Measurements from ENCODE around the gene E2F2.
"Not testable (repeated sequence)": the region's sequence is repeated elsewhere in the genome, so short reads cannot be mapped to it uniquely, and the experiment has no call there.

The E2F2 gene

DNA sequence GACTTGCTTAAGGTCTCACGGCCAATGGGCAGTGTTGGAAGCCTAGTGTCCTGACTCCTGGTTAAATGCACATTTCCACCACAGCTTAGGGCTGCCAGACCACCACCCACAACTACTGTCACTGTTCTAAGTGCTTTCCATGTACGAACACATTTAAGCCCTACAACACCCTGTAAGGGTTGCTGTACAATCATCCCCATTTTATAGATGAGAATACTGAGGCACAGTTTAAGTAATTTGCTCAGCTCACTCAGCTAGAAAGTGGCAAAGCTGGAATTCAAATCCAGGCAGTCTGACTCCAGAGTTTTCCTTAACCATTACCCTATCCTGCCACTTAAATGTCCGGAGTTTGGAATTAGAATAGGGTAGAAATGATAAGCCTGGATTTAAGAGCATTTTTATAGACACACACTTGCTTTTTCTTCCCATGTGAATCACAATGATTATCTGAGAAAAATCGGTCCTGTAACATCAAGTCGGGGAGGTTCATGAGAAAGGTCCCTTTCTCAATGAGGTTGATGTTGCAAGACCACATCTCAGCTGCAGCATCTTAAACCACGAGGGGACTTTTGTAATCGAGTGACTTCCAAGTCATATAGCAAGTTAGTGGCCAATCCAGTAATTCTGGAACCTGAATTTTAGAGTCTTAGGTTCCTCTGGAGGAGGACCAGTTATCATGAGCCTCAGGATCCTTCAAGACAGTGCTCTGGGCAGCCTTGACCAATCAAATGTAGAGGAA is 8.6 kb downstream of the E2F2 start:
- no peak for DNase-seq

DNA sequence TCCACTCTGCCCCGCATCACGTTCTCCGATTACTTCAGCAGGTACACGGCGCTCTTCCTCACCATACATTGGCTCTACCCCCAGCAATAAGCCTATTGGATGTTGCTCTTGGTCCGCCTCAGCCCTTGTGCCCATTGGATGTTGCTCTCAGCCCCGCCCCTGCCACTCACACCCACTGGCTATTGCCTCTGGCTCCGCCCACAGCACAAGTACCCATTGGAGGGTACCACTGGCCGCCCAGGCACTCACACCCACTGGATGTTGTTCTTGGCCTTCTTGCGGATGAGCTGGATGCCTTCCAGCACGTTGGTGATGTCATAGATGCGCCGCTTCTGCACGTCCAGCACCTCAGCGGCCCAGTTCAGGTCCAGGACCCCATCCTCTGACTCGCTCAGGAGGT is 9.4 kb downstream of the E2F2 start:
- no peak for DNase-seq

- no peak for DNase-seq
Observed at GRCh38 chr1:23517581-23517980, 13.5 kb downstream of the E2F2 start.

DNA sequence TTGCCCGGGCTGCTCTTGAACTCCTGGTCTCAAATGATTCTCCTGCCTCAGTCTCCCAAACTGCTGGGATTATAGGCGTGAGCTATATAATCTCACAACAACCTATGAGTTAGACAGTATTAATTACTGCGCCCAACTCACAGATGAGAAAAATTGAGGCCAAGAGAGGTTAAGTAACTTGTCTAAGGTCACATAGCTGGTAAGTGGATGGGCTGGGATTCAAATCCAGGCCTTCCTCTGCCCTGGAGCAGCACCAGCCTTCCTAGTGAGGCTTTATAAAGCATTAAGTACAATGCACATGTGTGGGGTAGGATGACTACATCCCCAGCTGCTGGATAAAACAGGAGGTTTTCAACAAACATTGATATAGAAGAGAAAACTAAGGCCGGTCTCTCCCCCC is 15.1 kb downstream of the E2F2 start:
- DNase-seq, result no peak

DNA sequence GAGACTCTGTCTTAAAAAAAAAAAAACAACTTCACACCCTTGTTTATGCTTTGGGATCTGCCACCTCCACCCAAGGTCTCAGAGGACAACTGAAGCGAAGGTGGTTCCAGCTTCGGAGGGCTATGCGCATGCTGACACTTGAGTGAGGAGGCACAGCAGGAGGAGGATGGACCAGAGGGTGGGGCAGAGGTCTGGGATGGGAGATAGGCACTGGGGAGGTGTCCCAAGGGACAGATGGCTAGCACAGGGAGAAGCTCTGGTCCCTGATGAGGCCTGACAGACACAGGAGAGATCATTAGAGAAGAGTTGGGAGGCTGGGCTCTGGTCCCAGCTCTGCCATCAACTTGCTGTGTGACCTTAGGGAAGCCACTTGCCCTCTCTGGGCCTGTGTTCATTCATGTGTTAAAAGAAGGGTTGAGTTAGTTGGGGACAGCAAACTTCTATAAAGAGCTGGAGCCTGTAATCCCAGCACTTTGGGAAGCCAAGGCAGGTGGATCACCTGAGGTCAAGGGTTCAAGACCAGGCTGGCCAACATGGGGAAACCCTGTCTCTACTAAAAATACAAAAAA is 16.8 kb downstream of the E2F2 start:
- no peak for DNase-seq

- DNase-seq, result no peak
Observed at GRCh38 chr1:23509896-23510295, 21.1 kb downstream of the E2F2 start.

GRCh38 chr1:23506376-23507107 is 24.5 kb downstream of the E2F2 start:
- DNase-seq, result no peak

DNA sequence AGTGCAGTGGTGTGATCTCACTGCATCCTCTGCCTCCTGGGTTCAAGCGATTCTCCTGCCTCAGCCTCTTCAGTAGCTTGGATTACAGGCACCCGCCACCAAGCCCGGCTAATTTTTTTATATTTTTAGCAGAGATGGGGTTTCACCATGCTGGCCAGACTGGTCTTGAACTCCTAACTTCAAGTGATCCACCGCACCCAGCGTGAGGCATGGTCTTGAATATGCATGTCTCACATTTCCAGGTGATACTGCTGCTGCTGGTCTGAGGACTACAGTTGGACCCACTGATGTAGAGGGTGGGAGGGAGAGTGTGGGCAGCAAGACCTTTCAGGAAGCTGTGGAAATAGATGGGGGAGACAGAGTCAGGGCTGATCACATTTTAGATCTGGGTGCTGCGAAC is 25.2 kb downstream of the E2F2 start:
- DNase-seq, result no peak

DNA sequence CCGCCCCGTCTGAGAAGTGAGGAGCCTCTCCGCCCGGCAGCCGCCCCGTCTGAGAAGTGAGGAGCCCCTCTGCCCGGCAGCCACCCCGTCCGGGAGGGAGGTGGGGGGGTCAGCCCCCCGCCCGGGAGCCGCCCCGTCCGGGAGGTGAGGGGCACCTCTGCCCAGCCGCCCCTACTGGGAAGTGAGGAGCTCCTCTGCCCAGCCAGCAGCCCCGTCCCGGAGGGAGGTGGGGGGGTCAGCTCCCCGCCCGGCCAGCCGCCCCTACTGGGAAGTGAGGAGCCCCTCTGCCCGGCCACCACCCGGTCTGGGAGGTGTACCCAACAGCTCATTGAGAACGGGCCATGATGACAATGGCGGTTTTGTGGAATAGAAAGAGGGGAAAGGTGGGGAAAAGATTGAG is 26.9 kb downstream of the E2F2 start:
- DNase-seq, result not testable (repeated sequence)

DNA sequence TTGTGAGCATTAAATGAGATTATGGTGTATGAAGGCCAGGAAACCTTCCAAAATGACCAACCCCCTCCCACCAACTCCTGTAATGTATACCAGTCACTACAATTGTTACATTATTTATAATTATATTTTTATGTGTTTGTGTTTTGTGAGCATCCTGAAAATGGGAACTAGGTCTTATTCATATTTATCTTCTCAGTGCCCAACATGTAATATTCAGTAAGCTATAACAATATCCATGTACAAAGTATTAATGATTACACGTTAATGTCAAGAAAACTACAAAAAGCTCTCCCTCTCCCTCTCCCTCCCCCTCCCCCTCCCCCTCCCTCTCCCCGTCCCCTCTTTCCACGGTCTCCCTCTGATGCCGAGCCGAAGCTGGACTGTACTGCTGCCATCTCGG is 28.1 kb downstream of the E2F2 start:
- no peak for DNase-seq

- no peak for DNase-seq
Observed at GRCh38 chr1:23500466-23500865, 30.6 kb downstream of the E2F2 start.

DNA sequence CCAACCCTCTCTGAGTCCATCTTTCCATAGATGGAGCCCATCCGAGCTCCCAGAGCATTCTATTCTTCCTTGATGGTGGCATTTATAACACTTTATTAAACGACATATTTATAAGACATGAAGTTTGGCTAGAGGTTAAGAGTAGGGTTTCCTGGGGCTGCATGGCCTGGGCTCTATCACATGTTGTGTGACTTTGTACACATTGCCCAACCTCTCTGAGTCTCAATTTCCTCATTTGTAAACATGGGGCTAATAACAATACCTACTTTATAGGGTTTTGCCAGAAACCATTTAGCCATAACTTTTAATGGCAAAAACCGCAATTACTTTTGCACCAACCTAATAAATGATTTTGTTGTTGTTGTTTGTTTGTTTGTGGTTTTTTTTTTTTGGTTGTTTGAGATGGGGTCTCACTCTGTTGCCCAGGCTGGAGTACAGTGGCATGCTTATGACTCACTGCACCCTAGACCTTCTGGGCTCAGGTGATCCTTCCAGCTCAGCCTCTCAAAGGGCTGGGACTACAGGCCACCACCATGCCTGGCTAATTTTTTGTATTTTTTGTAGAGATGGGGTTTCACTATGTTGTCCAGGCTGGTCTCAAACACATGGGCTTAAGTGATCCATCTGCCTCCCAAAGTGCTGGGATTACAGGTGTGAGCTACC is 33.1 kb downstream of the E2F2 start:
- no peak for DNase-seq

DNA sequence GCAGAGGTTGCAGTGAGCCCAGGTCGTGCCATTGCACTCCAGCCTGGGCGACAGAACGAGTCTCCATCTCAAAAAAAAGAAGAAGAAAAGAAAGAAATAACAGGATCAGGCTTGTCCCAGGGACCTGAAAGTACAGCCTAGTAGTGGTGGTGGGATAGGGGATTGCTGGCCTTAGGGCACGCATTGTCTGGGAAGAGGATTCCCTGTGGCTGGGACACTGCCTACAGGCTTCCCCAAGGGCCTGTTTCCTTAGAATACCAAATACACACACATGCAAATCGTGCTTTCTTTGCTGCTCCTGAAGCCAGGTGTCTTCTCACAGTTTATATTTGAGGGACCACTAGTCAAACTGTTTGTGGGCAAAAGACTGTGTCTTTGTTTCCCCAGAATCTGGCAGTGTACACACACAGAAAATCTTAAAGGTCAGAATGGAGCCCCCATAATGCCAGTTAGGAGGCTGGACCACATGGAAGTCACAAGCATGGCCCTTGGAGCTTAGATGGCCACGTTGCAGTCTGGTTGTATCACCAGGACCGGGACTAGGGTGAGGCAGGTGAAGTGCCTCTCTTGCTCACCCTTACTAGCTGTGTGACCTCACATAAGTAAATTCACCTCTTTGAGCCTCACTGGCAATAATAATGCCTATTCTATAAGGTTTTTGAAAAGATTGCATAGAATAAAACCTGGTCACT is 34.4 kb downstream of the E2F2 start:
- no peak for DNase-seq

DNA sequence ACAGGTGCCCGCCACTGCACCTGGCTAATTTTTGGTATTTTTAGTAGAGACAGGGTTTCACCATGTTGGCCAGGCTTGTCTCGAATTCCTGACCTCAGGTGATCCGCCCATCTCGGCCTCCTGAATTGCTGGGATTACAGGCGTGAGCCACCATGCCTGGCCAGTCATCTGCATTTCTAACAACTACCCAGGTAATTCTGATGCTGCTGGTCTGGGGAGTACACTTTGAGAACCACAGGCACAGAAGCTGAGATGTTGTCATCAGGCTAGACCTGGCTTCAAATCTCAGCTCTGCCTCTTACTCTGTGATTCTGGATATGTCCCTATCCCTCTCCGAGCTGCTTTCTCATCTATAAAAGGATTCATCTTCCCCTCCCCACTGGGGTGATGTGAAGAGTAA is 36.2 kb downstream of the E2F2 start:
- not testable (repeated sequence) for DNase-seq

DNA sequence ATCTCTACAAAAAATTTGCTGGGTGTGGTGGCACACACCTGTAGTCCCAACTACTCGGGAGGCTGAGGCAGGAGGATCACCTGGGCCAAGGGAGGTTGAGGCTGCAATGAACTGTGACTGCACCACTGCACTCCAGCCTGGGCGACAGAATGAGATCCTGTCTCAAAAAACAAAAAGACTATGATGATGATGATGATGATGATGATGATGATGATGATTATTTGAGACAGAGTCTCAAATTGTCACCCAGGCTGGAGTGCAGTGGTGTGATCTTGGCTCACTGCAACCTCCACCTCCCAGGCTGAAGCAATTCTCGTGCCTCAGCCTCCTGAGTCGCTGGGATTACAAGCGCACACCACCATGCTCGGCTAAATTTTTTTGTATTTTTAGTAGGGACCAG is 38.3 kb downstream of the E2F2 start:
- DNase-seq, result not testable (repeated sequence)

DNA sequence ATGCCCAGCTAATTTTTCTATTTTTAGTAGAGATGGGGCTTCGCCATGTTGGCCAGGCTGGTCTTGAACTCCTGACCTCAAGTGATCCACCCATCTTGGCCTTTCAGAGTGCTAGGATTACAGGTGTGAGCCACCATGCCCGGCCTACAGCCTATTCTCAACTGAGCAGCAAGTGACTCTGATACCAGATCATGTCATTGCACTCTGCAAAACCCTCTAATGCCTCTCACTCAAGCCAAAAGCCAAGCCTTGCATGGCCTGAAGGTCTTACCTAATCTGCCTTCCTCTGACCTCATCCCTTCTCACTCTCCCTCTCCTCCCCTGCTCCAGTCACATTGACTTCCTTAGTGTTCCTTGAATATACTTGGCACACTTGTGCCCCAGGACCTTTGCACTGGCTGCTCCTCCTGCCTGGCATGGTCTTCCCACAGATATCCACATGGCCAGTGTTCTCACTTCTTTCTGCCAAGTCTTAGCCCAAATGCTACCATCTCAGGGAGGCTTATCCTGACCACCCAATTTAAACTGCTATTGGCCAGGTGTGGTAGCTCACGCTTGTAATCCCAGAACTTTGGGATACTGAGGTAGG is 38.8 kb downstream of the E2F2 start:
- no peak for DNase-seq

GRCh38 chr1:23489842-23490241 is 41.2 kb downstream of the E2F2 start:
- DNase-seq, result no peak

DNA sequence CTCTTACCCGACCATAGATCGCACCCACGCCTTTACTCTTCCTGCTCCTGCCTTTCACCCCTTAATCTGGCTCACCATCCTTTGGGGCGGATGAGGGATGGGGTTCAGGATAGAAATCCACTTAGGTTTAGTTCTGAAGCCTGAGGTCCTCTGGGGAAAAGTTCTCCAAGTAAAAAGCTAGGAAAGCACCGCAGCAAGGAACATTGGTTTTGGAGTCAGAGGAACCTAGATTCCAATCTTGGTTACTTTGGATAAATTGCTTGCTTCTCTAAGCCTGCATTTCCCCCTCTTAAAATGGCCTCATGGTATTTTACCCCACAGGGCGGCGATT is 46.1 kb downstream of the E2F2 start:
- DNase-seq, result no peak

DNA sequence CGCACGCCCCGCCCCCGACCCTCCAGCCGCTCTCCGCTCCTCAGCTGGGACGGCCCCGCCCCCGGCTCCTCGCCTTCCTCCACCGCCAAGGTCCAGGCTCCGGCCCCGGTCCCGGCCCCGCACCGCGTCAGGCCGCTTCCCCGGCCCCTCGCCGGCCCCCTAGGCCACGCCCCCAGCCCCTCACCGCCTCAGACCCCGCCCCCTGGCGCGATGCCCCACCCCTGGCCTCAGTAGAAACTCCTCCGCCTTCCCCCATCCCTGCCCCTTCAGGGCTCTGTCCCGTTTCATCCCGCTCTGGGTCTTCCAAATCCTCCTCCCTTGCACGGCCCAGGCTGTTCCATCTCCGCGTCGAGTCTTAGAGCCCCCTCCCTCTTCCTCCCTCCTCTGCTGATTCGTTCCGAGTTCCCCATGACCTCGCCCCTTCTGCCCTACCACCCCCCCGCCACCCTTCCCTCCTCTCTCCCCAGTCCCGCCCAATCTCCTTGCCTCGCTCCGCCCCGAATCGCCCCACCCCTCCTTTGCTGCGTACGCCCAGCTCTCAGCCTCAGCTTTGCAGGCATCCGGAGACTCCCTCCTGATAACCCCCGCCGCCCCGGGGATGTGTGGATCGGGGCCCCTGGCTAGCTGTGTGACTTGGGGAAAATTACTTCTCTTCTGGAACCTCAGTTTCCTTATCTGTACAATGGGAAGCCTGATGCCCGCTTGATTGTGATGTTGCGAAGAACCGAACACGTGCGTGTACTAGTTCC is 46.6 kb downstream of the E2F2 start:
- peak; percentile 47 for DNase-seq

- no peak for DNase-seq
Observed at GRCh38 chr1:23483321-23484252, 47.4 kb downstream of the E2F2 start, which contains the start of gene ASAP3. Gene ASAP3 (minus strand): TSS chr1:23484179. CDS start chr1:23484133, 46 bp downstream.

DNA sequence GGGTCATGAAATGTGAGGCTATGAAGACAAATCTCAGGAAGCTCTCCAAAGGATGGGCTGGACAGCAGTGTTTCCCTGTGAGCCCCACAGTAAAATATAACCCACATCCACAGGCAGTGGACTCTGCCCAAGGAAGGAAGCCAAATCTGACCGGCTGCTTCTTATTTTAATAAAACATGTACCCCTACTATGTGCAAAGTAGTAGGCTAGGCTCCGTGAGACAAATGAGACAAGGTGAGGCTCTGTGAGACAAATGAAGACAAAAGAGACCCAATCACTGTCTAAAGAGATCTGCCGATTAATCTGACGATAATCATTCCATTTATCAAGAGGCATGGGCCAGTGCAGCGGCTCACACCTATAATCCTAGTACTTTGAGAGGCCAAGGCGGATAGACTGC is 49.1 kb downstream of the E2F2 start:
- DNase-seq, result no peak

Data from NCI-H774 (cell line).